Measurements from ENCODE around the gene DENND4A.
"Not testable (repeated sequence)": the region's sequence is repeated elsewhere in the genome, so short reads cannot be mapped to it uniquely, and the experiment has no call there.

Gene DENND4A

DNA sequence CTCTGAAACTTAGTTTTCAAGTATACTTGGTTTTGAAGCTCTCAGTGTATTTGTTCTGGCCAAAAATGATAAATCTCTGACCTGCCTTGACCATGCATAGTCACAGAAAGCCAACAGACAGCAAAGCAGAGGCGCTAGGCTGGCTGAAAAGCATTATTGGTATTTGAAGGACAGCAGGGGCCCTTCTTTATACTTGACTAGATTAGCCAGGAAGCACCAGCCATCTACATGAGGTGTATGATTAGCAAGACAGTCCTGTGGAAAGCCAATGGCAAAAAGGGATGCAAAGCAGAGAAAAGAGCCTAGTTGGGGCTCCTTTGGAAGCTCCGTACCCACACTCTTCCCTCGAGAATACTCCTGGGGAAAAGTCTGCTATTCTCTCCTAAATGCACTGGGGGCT lies 162.5 kb downstream of the DENND4A start:
- no peak for DNase-seq

DNA sequence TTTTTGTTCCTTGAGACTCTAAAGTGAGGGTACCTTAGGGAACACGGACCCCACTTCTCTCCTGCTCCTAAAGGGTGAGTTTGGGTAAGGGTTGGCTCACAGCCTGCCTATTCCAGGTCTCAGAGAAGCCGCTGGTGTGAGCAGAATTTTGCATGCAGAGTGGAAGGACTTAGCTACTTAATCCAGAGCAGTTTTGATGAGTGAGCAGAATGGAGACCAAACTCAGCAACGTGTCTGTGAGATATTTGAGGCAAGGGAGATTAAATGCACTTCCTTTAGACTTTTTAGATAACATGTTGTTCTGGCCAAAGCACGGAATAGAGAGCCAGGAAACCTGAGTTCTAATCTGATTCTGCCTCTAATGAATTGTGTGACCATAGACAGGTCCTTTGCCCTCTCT lies 165.2 kb downstream of the DENND4A start:
- DNase-seq, result no peak

DNA sequence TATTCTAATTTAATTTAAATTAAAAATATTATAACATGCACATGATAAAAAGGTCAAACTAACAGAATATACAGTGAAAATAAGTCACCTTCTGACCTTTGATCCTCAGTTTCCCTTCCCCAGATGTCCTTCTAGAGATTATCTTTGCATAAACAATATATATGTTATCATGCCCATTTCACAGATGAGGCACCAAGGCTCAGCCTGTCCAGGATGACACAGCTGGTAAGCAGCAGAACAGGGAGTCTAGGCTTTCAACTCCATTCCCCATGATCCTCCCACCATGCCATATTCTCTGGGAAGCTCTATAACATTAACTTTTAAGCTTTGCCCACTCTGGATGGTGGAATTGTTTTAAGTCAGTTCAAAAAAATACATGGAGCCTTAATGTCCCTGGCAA lies 169.0 kb downstream of the DENND4A start:
- DNase-seq, result no peak

DNA sequence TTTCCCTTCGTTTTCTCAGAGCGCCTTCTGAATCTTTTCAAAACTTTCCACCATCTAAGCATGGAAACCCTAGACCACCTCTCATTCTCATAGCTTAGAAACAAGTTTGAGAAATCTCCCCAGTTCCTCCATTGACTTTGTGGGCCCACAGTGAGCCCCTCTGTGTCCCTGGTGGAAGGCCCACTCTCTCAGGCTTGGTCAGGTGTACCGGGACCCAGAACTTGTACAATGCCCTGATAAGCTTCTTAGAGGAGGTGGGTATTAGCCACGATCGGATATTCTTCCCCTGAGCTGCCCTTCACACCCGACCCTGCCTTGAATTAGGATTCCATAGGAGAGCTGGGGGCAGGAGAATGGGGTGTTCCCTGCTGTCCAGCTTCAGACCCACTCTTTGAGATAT lies 170.5 kb downstream of the DENND4A start, which contains the start of gene SLC24A1:
Gene SLC24A1 (plus strand): TSS at position 301 of the 400 bp plus-strand sequence. CDS start 2,143 bp downstream, outside the sequence.
- no peak for DNase-seq

DNA sequence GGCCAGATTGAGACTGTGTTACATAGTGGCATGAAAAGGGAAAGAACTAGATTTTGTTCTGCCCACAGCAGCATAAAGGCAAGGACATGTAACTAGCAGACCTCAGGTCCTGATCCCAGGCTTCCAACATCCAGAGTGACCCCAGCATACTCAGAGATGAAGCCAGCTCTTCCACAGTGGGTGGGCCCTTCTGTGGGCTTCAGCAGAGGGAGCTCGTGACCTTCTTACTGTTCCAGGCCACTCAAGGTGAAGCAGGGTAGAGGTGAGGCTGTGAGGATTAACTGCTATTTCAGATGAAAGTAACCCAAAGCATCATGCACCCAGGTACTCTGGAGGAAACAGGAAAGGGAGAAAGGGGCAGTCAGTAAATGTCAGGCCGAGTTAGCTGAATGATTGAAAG lies 171.3 kb downstream of the DENND4A start:
- no peak for DNase-seq

DNA sequence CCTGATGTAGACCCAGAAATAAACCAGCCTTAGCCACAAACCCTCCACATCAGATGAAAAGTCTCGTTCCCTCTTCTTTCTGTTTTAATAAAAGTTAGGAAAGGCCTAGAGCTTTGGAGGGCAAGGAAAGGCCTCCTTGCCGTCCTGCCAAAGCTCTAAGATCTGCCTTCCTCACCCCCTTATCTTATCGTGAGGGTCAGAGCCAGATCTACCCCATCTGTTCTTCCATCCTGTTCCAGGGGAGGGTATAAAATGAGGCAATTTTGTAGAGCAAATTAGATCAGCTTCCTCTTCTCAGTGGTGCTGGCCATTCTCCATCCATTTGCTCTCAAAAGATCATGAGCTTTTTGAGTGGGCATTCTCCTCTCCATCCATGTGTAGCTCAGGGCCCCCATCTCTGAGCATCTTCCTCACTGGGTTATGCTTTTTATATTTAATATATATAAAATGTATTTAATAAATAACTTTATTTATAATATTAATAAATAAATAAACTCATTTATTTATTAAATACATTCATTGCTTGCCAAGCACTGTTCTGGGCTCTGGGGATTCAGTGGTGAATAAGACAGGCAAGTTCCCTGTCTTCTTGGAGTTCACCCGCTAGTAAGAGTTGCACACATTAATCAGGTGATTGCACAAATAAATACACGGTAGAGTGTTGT lies 172.3 kb downstream of the DENND4A start:
- no peak for DNase-seq

DNA sequence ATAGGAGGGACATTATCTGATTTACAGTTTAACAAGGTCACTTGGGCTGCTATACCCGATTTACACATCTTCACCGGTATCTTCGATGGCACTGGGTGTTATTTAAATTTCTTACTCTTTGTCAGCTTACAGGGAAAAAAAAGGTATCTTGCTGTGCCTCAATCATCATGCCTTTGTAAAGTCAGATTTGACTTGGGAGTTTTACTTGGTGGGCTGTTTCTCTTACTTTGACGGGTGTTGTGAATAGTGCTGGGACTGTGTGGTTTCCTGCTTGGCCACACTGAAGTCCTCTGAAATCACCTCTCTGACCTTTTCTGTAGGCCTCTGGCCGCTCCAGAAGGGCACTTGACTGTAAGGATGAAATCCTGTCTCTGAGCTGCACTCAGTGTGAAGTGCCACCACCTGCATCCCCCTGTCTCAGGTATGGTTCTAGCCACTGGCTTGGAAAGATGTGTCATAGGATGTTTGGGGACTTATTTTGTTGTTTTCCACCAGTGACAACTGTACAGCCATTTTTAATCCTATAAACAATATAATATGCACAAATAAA lies 173.5 kb downstream of the DENND4A start:
- no peak for DNase-seq

DNA sequence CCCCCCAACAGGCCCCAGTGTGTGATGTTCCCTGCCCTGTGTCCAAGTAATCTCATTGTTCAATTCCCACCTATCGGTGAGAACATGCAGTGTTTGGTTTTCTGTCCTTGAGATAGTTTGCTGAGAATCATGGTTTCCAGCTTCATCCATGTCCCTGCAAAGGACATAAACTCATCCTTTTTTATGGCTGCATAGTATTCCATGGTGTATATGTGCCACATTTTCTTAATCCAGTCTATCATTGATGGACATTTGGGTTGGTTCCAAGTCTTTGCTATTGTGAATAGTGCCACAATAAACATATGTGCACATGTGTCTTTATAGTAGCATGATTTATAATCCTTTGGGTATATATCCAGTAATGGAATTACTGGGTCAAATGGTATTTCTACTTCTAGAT lies 176.2 kb downstream of the DENND4A start:
- DNase-seq, result not testable (repeated sequence)

DNA sequence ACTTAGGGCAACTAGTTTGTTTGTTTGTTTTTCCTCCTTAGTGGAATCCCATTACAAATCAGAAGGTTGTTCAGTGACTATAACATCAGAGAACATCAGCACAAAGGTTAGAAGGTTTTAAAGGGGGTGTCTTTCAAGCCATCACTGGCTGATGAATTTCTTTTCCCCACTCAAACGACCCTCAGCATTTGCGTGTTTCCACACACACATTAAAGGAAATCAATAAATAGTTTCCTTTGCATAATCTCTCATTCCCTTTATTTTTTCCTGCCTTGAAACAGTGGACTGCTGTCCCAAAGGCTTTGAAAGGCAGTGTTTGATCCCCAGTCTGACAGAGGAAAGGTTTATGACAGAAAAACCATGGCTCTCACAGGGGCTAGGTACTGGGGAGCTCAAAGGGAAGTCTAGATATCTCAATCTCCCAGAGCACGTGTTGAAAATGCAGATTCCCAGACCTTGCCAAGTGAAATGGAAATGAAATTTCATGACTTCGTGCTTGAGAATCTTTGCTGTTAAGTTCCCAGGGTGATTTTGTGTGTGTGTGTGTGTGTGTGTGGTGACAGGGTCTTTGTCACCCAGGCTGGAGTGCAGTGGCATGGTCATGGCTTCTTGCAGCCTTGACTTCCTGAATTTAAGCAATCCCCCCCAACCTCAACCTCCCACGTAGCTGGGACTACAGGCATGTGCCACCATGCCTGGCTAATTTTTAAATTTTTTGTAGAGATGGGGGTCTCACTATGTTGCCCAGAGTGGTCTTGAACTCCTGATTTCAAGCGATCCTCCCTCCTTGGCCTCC lies 178.9 kb downstream of the DENND4A start:
- DNase-seq, result no peak

DNA sequence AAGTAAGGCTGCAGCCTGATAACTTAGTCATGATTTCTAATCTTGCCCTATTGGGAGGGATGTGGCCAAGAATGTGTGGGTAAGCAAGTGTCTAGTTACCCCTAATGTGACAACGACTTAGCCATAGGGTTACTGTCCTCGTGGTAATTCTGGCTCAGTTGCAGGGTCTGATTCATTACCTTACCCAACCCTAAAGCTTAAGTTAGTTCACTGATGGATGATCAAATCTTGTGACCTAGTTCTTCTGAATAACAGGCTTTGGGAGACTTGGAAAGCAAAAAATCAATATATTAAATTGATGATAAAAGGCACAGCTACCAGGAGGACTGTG lies 179.5 kb downstream of the DENND4A start:
- DNase-seq, result no peak

DNA sequence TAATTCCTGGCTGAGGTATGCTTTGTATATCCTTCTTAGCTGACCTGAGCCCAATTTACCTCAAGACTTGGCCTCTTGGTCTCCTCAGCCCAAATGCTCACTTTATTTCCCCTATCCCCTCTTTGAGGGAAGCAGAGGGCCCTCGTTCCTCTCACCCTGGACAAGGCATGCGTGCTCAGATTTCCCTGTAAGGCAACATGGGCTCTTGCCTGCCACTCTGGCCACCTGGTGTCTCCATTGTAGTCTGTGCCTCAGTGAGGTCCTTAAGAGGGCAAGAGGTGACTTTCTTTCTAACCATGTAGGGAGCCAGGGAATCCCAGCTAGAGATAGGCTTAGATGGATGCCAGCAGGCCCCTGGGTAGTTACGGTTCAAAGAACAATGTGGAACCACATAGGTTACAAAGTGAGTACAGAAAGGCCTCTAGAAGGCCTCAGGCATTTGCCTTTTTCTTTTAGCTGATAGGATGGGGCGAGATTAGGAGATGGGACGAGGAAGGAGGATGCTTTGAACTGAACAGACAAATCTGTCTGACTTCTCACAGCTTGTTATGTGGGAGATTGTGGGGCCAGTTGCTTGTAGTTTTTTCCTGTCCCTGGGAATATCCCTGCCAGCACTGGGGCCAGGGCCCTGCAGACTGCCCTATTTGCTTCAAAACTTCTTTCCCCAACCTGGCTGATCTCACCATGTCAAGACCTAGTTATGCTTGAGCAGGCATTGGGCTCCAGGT lies 180.0 kb downstream of the DENND4A start:
- DNase-seq, result no peak

DNA sequence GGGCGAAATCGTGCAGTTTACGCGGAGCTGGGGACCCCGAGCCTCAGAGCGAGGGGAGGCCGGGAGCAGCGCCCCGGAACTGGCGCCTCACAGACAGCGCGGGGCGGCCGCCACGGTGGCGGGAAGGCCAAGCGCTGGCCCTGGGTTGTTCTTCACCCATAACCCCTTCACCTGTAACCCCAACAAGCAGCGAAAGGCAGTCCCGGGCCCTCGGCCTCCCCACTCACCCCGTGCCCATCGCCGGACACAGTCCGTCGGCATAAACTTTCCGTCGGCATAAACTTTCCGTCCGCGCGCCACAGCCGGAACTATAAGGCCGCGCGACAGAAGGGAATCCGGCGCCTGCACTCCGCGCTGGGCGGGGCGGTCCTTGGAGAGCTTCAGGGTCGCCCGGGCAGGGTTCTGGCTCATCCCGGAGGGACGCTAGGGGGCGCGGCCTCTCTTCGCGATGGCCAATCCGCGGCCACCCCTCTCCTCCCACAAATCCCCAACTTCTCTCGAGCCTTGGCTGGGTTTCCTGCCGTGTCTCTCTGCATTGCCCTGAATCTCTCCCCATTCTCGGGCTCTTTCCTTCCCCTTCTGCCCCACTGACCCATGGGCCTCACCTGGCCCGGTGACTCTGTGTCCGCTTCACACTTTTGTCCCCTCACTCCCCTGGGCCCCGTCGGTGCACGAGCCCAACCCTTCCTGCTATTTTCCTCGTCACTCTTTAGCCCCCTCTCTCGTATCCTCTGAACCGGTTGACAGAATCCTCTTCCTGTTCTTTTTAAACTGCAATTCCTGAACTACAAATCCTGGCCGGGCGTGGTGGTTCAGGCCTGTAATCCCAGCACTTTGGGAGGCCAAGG lies 181.0 kb downstream of the DENND4A start, which contains the start of gene INTS14:
Gene INTS14 (minus strand): TSS at position 261 of the 848 bp plus-strand sequence. CDS start 3,751 bp downstream, outside the sequence.
- DNase-seq, result peak; percentile 92
